Tibial nerve (tissue), 3 donors: ENCODE measurements around the gene MYH4.

Experiments used
- POLR2A ChIP-seq, 2 donors: fragments of 450-650 bp; IDR thresholded peaks; one replicate each; pipeline ENCODE4 v1.6.1; 2017; ENCODE audit warnings: antibody characterized with exemption in 2 of 2, mild to moderate bottlenecking in 2 of 2, moderate library complexity in 2 of 2
- TF ChIP-seq, protein P1 (sequence below), 5 experiments: fragments of 200-600 bp in 3 of 5; fragments of 450-650 bp in 2 of 5; sonication (generic) in 3 of 5; IDR thresholded peaks; one replicate each; pipeline ENCODE4 v1.5.1; 2016 to 2019; ENCODE audit warnings: antibody characterized with exemption in 5 of 5, mild to moderate bottlenecking in 3 of 5, moderate library complexity in 2 of 5

DNA sequence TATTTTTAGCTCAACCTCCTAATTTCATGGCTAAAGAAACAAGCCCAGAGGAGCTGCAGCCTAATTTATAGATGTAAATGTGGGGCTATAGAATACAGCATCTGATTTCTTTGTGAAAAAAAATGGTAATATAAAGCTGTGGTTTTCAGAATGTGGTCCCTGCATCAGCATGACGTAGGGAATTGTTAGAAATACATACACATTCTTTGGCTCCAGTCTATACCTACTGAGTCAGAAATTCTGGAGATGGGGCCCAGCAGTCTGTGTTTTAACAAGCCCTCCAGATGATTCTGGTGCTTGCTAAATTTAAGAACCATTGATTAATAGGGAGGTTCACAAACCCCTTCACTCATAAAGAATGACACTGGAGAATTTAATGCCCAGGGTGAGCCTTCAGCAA, 29.5 kb downstream of the MYH4 start:
- no peak for TF ChIP-seq POLR2A (IDR thresholded peaks at IDR 0.05)
- TF ChIP-seq, protein P1, sequence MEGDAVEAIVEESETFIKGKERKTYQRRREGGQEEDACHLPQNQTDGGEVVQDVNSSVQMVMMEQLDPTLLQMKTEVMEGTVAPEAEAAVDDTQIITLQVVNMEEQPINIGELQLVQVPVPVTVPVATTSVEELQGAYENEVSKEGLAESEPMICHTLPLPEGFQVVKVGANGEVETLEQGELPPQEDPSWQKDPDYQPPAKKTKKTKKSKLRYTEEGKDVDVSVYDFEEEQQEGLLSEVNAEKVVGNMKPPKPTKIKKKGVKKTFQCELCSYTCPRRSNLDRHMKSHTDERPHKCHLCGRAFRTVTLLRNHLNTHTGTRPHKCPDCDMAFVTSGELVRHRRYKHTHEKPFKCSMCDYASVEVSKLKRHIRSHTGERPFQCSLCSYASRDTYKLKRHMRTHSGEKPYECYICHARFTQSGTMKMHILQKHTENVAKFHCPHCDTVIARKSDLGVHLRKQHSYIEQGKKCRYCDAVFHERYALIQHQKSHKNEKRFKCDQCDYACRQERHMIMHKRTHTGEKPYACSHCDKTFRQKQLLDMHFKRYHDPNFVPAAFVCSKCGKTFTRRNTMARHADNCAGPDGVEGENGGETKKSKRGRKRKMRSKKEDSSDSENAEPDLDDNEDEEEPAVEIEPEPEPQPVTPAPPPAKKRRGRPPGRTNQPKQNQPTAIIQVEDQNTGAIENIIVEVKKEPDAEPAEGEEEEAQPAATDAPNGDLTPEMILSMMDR (IDR thresholded peaks at IDR 0.05) = no peak
